ENCODE results near the gene PPFIBP1.

- TF ChIP-seq CTCF (IDR thresholded peaks at IDR 0.05): no peak
- TF ChIP-seq POLR2A (IDR thresholded peaks at IDR 0.05): no peak
- no peak for TF ChIP-seq EP300 (IDR thresholded peaks at IDR 0.05)
These were observed 40.7 kb downstream of the PPFIBP1 start for GRCh38 chr12:27564612-27565213.

Data from upper lobe of left lung (tissue), 4 donors.